ENCODE results near the gene KRTAP5-7. TPM values are rescaled to one million over a fixed set of nuclear protein-coding genes. Genes with fewer than 3 reads are reported as not detected.

KRTAP5-7 gene
- total RNA-seq, 4 donors from 2014 or later: not detected

DNA sequence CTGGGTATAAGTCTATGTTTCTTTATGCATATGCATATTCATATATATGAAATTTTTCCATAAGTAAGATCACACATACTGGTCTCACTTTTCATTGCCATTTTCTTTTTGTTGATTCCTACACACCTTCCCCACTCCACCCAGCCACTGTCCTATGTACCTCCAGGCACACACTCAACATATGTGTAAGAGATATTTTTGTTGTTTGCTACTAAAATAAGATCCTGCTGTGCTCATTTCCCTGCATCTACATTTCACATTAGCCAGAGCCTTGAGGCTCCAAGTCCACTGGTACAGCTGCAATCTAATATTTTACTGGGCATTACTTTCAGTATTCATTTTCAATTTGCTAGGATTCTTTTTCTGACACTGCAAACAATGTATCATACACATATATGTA is 30.2 kb downstream of the KRTAP5-7 start:
- ATAC-seq: no peak
- no peak overlapping the region for H3K4me3 ChIP-seq
- H3K27me3 ChIP-seq: peaks cover 32% of the 10 kb centered on the region
- H3K27ac ChIP-seq: no peak overlapping the region
- TF ChIP-seq POLR2AphosphoS5 (IDR thresholded peaks at IDR 0.05): no peak
- no peak for TF ChIP-seq EP300 (IDR thresholded peaks at IDR 0.05)
- TF ChIP-seq, protein P1, sequence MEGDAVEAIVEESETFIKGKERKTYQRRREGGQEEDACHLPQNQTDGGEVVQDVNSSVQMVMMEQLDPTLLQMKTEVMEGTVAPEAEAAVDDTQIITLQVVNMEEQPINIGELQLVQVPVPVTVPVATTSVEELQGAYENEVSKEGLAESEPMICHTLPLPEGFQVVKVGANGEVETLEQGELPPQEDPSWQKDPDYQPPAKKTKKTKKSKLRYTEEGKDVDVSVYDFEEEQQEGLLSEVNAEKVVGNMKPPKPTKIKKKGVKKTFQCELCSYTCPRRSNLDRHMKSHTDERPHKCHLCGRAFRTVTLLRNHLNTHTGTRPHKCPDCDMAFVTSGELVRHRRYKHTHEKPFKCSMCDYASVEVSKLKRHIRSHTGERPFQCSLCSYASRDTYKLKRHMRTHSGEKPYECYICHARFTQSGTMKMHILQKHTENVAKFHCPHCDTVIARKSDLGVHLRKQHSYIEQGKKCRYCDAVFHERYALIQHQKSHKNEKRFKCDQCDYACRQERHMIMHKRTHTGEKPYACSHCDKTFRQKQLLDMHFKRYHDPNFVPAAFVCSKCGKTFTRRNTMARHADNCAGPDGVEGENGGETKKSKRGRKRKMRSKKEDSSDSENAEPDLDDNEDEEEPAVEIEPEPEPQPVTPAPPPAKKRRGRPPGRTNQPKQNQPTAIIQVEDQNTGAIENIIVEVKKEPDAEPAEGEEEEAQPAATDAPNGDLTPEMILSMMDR (IDR thresholded peaks at IDR 0.05): no peak
- TF ChIP-seq POLR2A (IDR thresholded peaks at IDR 0.05): no peak
- H3K4me1 ChIP-seq: no peaks in the 10 kb centered on the region
- peaks cover 0 to 4% (median 0%) of the 10 kb centered on the region in 3 donors for H3K9me3 ChIP-seq
- H3K36me3 ChIP-seq: no peaks in the 10 kb centered on the region

DNA sequence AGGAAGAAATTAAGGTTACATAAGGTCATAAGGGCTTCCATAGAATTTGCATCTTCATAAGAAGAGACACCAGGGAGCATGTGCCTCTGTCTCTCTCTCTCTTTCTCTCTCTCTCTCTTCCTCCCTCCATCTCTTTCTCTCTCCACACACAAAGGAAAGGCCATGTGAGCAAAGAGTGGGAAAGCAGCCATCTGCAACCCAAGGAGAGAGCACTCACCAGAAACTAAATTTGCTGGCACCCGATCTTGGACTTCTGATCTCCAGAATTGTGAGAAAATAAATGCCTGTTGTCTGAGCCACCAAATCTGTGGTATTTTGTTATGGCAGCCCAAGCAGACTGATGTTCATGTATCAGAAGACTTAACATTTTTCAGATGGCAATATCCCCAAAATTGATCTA is 31.9 kb downstream of the KRTAP5-7 start:
- Histone ChIP-seq H3K4me3 (no peak overlapping the region), H3K9me3 (peaks cover 0 to 4% (median 0%) of the 10 kb centered on the region in 3 donors), H3K4me1 (no peaks in the 10 kb centered on the region), H3K27ac (no peak overlapping the region), H3K27me3 (peaks cover 47% of the 10 kb centered on the region), H3K36me3 (no peaks in the 10 kb centered on the region)
- TF ChIP-seq EP300 (IDR thresholded peaks at IDR 0.05) (no peak), POLR2A (IDR thresholded peaks at IDR 0.05) (no peak), POLR2AphosphoS5 (IDR thresholded peaks at IDR 0.05) (no peak)
- TF ChIP-seq, protein P1 (IDR thresholded peaks at IDR 0.05): no peak
- WGBS, 2 donors (ENCODE audit: low coverage in 1 of 2): no CpG with 5 or more reads among the region's 1 CpG
- no peak for ATAC-seq

DNA sequence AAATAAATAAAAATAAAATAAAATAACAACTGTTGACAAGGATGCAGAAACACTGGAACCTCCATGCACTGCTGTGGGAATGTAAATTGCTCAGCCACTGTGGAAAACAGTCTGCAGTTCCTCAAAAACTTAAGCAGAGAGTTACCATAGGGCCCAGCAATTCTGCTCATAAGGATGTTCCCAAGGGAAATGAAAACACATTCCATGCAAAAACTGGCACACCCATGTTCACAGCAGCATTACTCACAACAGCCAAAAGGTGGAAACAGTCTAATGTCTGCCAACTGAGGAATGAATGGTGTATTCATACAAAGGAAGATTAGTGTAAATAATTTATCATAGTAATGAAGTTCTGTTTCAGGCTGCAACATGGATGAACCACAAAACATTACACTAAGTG is 35.1 kb downstream of the KRTAP5-7 start:
- peaks cover 60% of the 10 kb centered on the region for H3K27me3 ChIP-seq
- no peak for ATAC-seq
- no peaks in the 10 kb centered on the region for H3K36me3 ChIP-seq

DNA sequence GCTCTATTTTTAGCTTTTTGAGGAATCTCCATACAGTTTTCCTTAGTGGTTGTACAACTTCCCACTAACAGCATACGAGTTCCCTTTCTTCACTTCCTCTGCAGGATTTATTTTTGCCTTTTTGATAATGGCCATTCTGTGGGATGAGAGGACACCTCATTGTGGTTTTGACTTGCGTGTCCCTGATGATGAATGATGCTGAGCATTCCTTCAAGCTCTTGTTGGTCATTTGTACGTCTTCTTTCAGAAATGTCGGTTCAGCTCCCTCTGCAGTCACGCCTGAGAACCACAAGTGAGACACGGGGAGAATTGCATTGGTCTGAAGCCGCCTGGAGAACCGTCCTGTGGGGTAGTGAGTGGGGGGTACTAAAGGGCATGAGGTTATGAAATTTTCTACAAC is 36.3 kb downstream of the KRTAP5-7 start:
- H3K27me3 ChIP-seq: peaks cover 56% of the 10 kb centered on the region
- H3K9me3 ChIP-seq: peaks cover 0 to 4% (median 0%) of the 10 kb centered on the region in 3 donors
- H3K4me1 ChIP-seq: no peaks in the 10 kb centered on the region
- no peak overlapping the region for H3K4me3 ChIP-seq
- no peak overlapping the region for H3K27ac ChIP-seq
- H3K36me3 ChIP-seq: no peaks in the 10 kb centered on the region
- ATAC-seq: no peak
- no peak for TF ChIP-seq POLR2AphosphoS5 (IDR thresholded peaks at IDR 0.05)
- TF ChIP-seq POLR2A (IDR thresholded peaks at IDR 0.05): no peak
- TF ChIP-seq EP300 (IDR thresholded peaks at IDR 0.05): no peak
- TF ChIP-seq, protein P1 (IDR thresholded peaks at IDR 0.05): no peak
- WGBS, 2 donors (ENCODE audit: low coverage in 1 of 2): 11 to 40% methylated on average over 8 of the region's 8 CpGs

More for the DNA sequence above, 35.1 kb downstream of the KRTAP5-7 start:
- Histone ChIP-seq H3K4me1 (no peaks in the 10 kb centered on the region), H3K27ac (no peak overlapping the region), H3K9me3 (peaks cover 0 to 4% (median 0%) of the 10 kb centered on the region in 3 donors), H3K4me3 (no peak overlapping the region)
- TF ChIP-seq, protein P1 (IDR thresholded peaks at IDR 0.05): no peak
- TF ChIP-seq POLR2A (IDR thresholded peaks at IDR 0.05): no peak
- TF ChIP-seq EP300 (IDR thresholded peaks at IDR 0.05): no peak
- TF ChIP-seq POLR2AphosphoS5 (IDR thresholded peaks at IDR 0.05): no peak

DNA sequence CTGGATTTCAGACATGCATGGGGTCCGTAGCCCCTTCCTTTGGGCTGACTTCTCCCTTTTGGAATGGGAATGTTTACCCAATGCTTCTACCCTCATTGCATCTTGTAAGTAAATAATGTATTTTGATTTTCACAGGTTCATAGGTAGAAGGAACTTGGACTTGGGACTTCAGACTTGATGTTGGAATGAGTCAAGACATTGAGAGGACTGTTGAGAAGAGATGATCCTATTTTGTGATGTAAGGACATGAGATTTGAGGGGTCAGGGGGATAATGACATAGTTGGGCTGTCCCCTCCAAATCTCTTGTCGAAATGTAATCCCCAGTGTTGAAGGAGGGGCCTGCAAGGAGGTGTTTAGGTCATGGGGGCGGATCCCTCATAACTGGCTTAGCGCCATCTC is 37.4 kb downstream of the KRTAP5-7 start:
- no peaks in the 10 kb centered on the region for H3K36me3 ChIP-seq
- peaks cover 56% of the 10 kb centered on the region for H3K27me3 ChIP-seq
- whole genome bisulfite sequencing, 2 donors (ENCODE audit: low coverage in 1 of 2): 67 to 83% methylated on average over 1 to 4 of the region's 4 CpGs
- H3K9me3 ChIP-seq: peaks cover 0 to 4% (median 0%) of the 10 kb centered on the region in 3 donors
- no peak overlapping the region for H3K4me3 ChIP-seq
- H3K27ac ChIP-seq: no peak overlapping the region
- no peak for ATAC-seq
- TF ChIP-seq, protein P1 (IDR thresholded peaks at IDR 0.05): no peak
- TF ChIP-seq EP300 (IDR thresholded peaks at IDR 0.05): no peak
- TF ChIP-seq POLR2AphosphoS5 (IDR thresholded peaks at IDR 0.05): no peak
- TF ChIP-seq POLR2A (IDR thresholded peaks at IDR 0.05): no peak
- H3K4me1 ChIP-seq: no peaks in the 10 kb centered on the region
